ENCODE results near the gene FLRT3. TPM values are rescaled to one million over a fixed set of nuclear protein-coding genes. Genes with fewer than 3 reads are reported as not detected.

Gene FLRT3
- total RNA-seq, 4 donors from 2014 or later, result 0.37 to 6.2 (median 4.0) TPM

GRCh38 chr20:14288341-14289330 lies 48.8 kb downstream of the FLRT3 start:
- in situ Hi-C loops (cut with MboI; ENCODE audit: low pct_ligation_motif_present in 1 of 4, low pct_unique_long_range_greater_than_20kb in 1 of 4, low sequenced_read_pairs in 3 of 4), result no loop called here
- no peaks in the 10 kb centered on the region for H3K4me1 ChIP-seq
- H3K27ac ChIP-seq, result no peak overlapping the region
- TF ChIP-seq POLR2A (IDR thresholded peaks at IDR 0.05) (no peak), EP300 (IDR thresholded peaks at IDR 0.05; ENCODE audit: low read depth) (no peak), POLR2AphosphoS5 (IDR thresholded peaks at IDR 0.05) (no peak)
- intact Hi-C loops (cut with DNase I; ENCODE audit: low total_unique reads), result no loop called here
- no peak overlapping the region for H3K4me3 ChIP-seq
- DNase-seq, result no peak
- no peaks in the 10 kb centered on the region for H3K9me3 ChIP-seq
- no peaks in the 10 kb centered on the region for H3K36me3 ChIP-seq
- H3K27me3 ChIP-seq, result no peaks in the 10 kb centered on the region
- 80 to 86% methylated on average over 3 of the region's 3 CpGs for WGBS, 2 donors (ENCODE audit: low coverage in 1 of 2)

GRCh38 chr20:14284443-14284842 lies 53.0 kb downstream of the FLRT3 start:
- Histone ChIP-seq H3K36me3 (no peaks in the 10 kb centered on the region), H3K4me3 (no peak overlapping the region), H3K27ac (no peak overlapping the region), H3K27me3 (no peaks in the 10 kb centered on the region), H3K4me1 (no peaks in the 10 kb centered on the region), H3K9me3 (no peaks in the 10 kb centered on the region)
- no peak for DNase-seq
- 64% methylated on average over 1 of the region's 1 CpG; no CpG with 5 or more reads in 1 of the 2 donors for WGBS, 2 donors (ENCODE audit: low coverage in 1 of 2)
- no peak for TF ChIP-seq EP300 (IDR thresholded peaks at IDR 0.05; ENCODE audit: low read depth)
- no peak for TF ChIP-seq POLR2A (IDR thresholded peaks at IDR 0.05)
- no peak for TF ChIP-seq CTCF (IDR thresholded peaks at IDR 0.05)
- no peak for TF ChIP-seq POLR2AphosphoS5 (IDR thresholded peaks at IDR 0.05)
- in situ Hi-C loops (cut with MboI; ENCODE audit: low pct_ligation_motif_present in 1 of 4, low pct_unique_long_range_greater_than_20kb in 1 of 4, low sequenced_read_pairs in 3 of 4), result no loop called here
- intact Hi-C loops (cut with DNase I; ENCODE audit: low total_unique reads), result no loop called here

GRCh38 chr20:14282140-14282539 lies 55.3 kb downstream of the FLRT3 start:
- Histone ChIP-seq H3K27me3 (no peaks in the 10 kb centered on the region), H3K4me3 (no peak overlapping the region), H3K9me3 (no peaks in the 10 kb centered on the region), H3K36me3 (no peaks in the 10 kb centered on the region), H3K27ac (no peak overlapping the region), H3K4me1 (no peaks in the 10 kb centered on the region)
- TF ChIP-seq POLR2AphosphoS5 (IDR thresholded peaks at IDR 0.05) (no peak), EP300 (IDR thresholded peaks at IDR 0.05; ENCODE audit: low read depth) (no peak), POLR2A (IDR thresholded peaks at IDR 0.05) (no peak), CTCF (IDR thresholded peaks at IDR 0.05) (no peak)
- DNase-seq, result no peak
- in situ Hi-C loops (cut with MboI; ENCODE audit: low pct_ligation_motif_present in 1 of 4, low pct_unique_long_range_greater_than_20kb in 1 of 4, low sequenced_read_pairs in 3 of 4) (no loop called here), intact Hi-C loops (cut with DNase I; ENCODE audit: low total_unique reads) (no loop called here)
- WGBS, 2 donors (ENCODE audit: low coverage in 1 of 2), result 82 to 88% methylated on average over 4 of the region's 4 CpGs

Small RNA genes within 50 kb of the gene (small RNA-seq; reads per million reads assigned to genes)
- 0 reads per million in 4 donors for gene RNU6-228P

All from transverse colon (tissue), 4 donors.